Thyroid gland (tissue), 4 donors: ENCODE results near the gene SPRY1. TPM values are rescaled to one million over a fixed set of nuclear protein-coding genes. Genes with fewer than 3 reads are reported as not detected.

Source experiments
- DNase-seq, 2 donors: peaks; one replicate each; pipeline ENCODE4 v3.0.0-alpha.2; 2019
- H3K27ac ChIP-seq, 3 donors: fragments of 200-600 bp; sonication (generic); 1 replicate in 2 of 3; 2 replicates in 1 of 3; pipeline ENCODE4 v1.5.1; 2016 to 2019; ENCODE audit warnings: mild to moderate bottlenecking in 1 of 3, moderate library complexity in 1 of 3
- H3K27me3 ChIP-seq: fragments of 200-600 bp; sonication (generic); one replicate; pipeline ENCODE4 v1.5.1; 2019
- H3K36me3 ChIP-seq, 2 donors: fragments of 200-600 bp; sonication (generic); one replicate each; pipeline ENCODE4 v1.5.1; 2016 to 2019
- H3K4me1 ChIP-seq, 2 donors: fragments of 200-600 bp; sonication (generic); one replicate each; pipeline ENCODE4 v1.5.1; 2017 to 2019
- H3K4me3 ChIP-seq, 3 donors: fragments of 200-600 bp; sonication (generic); replicated peaks in 1 of 3; 1 replicate in 2 of 3; 2 replicates in 1 of 3; pipeline ENCODE4 v1.5.1; 2016; ENCODE audit warnings: mild to moderate bottlenecking in 1 of 3
- H3K9me3 ChIP-seq: fragments of 200-600 bp; sonication (generic); one replicate; pipeline ENCODE4 v1.5.1; 2017
- POLR2A ChIP-seq, 2 donors: fragments of 450-650 bp; IDR thresholded peaks; one replicate each; pipeline ENCODE4 v1.6.1; 2017; ENCODE audit warnings: antibody characterized with exemption in 2 of 2, mild to moderate bottlenecking in 2 of 2, moderate library complexity in 1 of 2
- WGBS, 2 donors: methylation state at CpG; one replicate each; pipeline ENCODE4 v1.1.5; 2017; 5-methylcytosine and 5-hydroxymethylcytosine counted together
- intact Hi-C: fragments of 100-400 bp; cut with DNase I; formaldehyde crosslinking; loops from one replicate; pipeline ENCODE4 v1.15.1; 2023
- total RNA-seq, 4 donors: library from RNA; depleted of rRNA; stranded (reverse); fragments of >200 nt; gene quantifications; one replicate each; pipeline ENCODE4 v1.2.3, GENCODE V29; 2016
- TF ChIP-seq, protein P1 (sequence below), 6 experiments: fragments of 200-600 bp in 3 of 6; fragments of 450-650 bp in 3 of 6; sonication (generic) in 3 of 6; IDR thresholded peaks; one replicate each; pipeline ENCODE4 v1.5.1; 2016 to 2019; ENCODE audit warnings: antibody characterized with exemption in 6 of 6, mild to moderate bottlenecking in 2 of 6, inconsistent platforms in 1 of 6, moderate library complexity in 1 of 6

The SPRY1 gene
- total RNA-seq, 4 donors from 2014 or later = 52.2 to 142 (median 100) TPM

DNA sequence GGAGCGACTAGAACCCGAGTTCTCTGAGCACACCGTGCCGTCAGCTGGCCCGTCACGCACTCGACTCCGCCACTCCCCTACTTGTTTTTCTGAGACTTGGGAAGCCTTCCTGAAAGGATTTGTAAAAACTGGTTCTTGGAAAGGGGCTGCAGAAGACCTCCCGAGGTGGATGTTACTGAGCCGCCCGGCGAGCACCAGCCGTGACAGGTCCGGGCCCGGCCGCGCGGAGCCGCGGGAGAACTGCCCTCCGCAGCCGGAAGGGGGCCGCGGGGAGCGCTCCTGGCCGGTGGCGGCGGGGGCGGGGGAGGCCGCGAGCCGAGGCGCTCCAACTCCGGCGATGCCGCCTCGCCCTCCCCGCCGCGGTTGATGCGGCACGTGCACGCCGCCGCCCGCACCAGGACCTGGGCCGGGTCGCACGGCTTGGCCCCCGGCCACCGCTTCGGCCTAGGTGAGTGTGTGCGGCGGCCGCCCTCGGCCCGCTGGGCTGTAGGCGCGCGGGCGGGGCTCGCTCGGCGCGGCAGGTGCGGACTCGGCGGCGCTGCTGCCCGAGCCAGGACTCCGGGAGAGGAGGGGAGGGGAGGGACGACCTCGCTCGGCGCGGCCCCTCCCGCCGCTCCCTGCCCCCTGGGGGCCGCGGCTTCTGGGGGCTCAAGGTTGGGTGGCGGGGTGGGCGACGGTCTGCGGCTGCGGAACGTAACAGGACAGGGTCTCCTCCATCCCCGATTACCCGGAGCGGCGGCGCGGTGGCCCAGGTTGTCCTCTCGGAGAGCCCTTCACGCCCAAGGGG is 1.7 kb downstream of the SPRY1 start:
- peak; percentile 76 to 79 for DNase-seq
- Histone ChIP-seq H3K36me3 (peaks cover 8 to 38% of the 10 kb centered on the region in 2 donors), H3K27ac (peak overlapping the region; percentile 96 to 99 (median 97)), H3K4me3 (peak overlapping the region; percentile 26 to 82 (median 64)), H3K27me3 (no peaks in the 10 kb centered on the region), H3K4me1 (peaks cover 0 to 8% of the 10 kb centered on the region in 2 donors), H3K9me3 (no peaks in the 10 kb centered on the region)
- WGBS, 2 donors = 0 to 1% methylated on average over 6 to 21 of the region's 94 CpGs
- TF ChIP-seq POLR2A (IDR thresholded peaks at IDR 0.05) = peak; percentile 7 to 54
- TF ChIP-seq, protein P1, sequence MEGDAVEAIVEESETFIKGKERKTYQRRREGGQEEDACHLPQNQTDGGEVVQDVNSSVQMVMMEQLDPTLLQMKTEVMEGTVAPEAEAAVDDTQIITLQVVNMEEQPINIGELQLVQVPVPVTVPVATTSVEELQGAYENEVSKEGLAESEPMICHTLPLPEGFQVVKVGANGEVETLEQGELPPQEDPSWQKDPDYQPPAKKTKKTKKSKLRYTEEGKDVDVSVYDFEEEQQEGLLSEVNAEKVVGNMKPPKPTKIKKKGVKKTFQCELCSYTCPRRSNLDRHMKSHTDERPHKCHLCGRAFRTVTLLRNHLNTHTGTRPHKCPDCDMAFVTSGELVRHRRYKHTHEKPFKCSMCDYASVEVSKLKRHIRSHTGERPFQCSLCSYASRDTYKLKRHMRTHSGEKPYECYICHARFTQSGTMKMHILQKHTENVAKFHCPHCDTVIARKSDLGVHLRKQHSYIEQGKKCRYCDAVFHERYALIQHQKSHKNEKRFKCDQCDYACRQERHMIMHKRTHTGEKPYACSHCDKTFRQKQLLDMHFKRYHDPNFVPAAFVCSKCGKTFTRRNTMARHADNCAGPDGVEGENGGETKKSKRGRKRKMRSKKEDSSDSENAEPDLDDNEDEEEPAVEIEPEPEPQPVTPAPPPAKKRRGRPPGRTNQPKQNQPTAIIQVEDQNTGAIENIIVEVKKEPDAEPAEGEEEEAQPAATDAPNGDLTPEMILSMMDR (IDR thresholded peaks at IDR 0.05) = peak in 5 of 6 experiments; percentile 34 to 75 (median 68)
- intact Hi-C loops = no loop called here

DNA sequence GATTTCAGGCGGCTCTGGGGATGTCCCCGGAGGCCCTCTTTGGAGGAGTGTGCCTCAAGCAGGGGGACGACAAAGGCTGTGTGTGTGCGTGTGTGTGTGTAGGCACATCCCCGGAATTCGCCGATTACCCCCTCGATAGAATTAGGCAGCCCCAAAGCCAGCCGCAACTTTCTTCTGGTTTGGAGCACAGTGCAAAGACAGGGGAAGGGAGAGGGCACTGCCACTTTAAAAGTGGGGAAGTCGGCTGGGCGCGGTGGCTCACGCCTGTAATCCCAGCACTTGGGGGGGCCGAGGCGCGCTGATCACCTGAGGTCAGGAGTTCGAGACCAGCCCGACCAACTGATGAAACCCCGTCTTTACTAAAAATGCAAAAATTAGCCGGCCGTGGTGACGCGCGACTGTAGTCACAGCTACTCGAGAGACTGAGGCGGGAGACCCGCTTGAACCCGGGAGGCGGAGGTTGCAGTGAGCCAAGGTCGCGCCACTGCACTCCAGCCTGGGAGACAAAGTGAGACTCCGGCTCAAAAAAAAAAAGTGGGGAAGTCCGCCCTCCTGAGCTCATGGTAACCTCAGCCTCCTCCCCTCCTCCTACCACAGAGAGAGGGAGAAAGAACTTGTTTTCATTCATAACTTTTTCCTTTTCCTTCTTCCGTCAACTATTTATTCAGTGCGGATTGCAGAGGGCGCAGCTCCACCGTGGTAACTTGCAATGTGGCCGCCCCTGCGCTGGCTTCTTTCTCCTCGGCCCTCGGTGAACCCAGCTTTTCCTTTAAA is 2.4 kb downstream of the SPRY1 start:
- Histone ChIP-seq H3K9me3 (no peaks in the 10 kb centered on the region), H3K36me3 (peaks cover 8 to 46% of the 10 kb centered on the region in 2 donors), H3K27me3 (no peaks in the 10 kb centered on the region), H3K4me3 (peak overlapping the region; percentile 26 to 82 (median 64)), H3K27ac (peak overlapping the region; percentile 96 to 99 (median 97)), H3K4me1 (peaks cover 0 to 8% of the 10 kb centered on the region in 2 donors)
- peak; percentile 63 to 67 for DNase-seq
- intact Hi-C loops = no loop called here
- peak in 1 of 2 donors; percentile 6 for TF ChIP-seq POLR2A (IDR thresholded peaks at IDR 0.05)
- TF ChIP-seq, protein P1 (IDR thresholded peaks at IDR 0.05) = peak in 1 of 6 experiments; percentile 15
- whole genome bisulfite sequencing, 2 donors = 0% methylated on average over 41 of the region's 41 CpGs

DNA sequence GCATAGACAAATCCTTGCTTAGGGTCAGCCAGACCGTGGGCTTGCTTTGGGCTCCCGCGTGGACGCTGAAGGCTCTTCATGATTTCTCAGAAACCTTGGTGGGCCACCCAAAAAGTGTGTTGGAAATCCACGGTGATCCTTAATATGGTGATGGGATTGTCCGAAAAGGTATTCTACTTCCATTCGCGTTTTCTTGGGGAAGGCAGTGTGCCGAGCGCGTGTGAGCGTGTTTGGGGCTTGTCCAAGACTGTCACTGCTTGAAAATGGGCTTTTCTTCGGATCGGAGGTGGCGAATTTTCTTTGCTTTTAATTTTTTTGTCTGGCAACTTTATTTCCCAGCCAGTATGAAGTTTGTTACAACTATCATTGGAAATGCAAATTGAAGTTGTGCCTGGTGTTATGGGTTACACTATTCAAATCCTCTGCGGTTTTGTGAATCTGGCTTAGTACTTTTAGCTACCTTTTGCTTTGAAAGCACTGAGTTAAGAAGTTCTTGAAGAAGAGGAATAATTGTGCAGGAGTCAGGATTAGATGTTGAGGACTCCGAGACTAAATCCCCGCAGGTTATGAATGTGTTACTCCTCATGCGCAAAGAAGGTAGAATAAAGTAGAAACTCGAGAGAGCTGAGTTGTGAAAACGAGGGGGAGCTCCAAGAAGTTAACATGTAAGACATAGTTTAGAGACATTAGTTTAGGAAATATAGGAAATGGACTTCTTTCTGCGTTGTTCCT is 3.2 kb downstream of the SPRY1 start:
- Histone ChIP-seq H3K4me3 (peak overlapping the region; percentile 26 to 82 (median 47)), H3K9me3 (no peaks in the 10 kb centered on the region), H3K4me1 (peaks cover 0 to 8% of the 10 kb centered on the region in 2 donors), H3K27ac (peak overlapping the region; percentile 96 to 99 (median 97)), H3K36me3 (peaks cover 8 to 48% of the 10 kb centered on the region in 2 donors), H3K27me3 (no peaks in the 10 kb centered on the region)
- no peak for DNase-seq
- intact Hi-C loops = no loop called here
- TF ChIP-seq, protein P1 (IDR thresholded peaks at IDR 0.05) = no peak
- no peak for TF ChIP-seq POLR2A (IDR thresholded peaks at IDR 0.05)
- 1 to 4% methylated on average over 22 of the region's 22 CpGs for WGBS, 2 donors

DNA sequence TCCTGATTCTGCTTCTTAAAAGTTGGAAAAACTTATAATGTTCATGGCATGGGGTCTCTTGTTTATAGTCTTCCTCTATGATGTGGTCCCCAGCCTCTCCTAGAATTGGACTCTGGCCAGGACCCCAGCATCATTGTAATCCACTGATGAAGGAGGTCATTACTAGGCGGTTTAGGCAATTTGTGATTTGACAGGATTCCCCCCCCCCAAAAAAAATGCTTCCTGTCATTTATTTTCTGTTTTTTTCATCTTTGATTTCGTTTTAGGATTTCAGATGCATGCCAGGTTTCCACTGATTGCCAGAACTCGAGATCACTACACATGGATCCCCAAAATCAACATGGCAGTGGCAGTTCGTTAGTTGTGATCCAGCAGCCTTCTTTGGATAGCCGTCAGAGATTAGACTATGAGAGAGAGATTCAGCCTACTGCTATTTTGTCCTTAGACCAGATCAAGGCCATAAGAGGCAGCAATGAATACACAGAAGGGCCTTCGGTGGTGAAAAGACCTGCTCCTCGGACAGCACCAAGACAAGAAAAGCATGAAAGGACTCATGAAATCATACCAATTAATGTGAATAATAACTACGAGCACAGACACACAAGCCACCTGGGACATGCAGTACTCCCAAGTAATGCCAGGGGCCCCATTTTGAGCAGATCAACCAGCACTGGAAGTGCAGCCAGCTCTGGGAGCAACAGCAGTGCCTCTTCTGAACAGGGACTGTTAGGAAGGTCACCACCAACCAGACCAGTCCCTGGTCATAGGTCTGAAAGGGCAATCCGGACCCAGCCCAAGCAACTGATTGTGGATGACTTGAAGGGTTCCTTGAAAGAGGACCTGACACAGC is 4.9 kb downstream of the SPRY1 start:
- DNase-seq = no peak
- TF ChIP-seq, protein P1 (IDR thresholded peaks at IDR 0.05) = no peak
- TF ChIP-seq POLR2A (IDR thresholded peaks at IDR 0.05) = no peak
- intact Hi-C loops = no loop called here
- Histone ChIP-seq H3K27me3 (no peaks in the 10 kb centered on the region), H3K9me3 (no peaks in the 10 kb centered on the region), H3K4me1 (peaks cover 0 to 15% of the 10 kb centered on the region in 2 donors), H3K27ac (peak overlapping the region; percentile 23 to 99 (median 97)), H3K4me3 (peak overlapping the region in 1 of 3 donors; percentile 82), H3K36me3 (peaks cover 8 to 48% of the 10 kb centered on the region in 2 donors)
- WGBS, 2 donors = 58 to 64% methylated on average over 9 of the region's 9 CpGs
